Fibroblast of skin of left biceps (primary cell): ENCODE measurements around the gene ZNF3.
A peak's percentile ranks its signal among the peaks of the same experiment; 100 is the strongest.

Experiments used
- DNase-seq, 2 experiments: peaks; one replicate each; pipeline ENCODE4 v3.0.0-alpha.2; 2013; ENCODE audit warnings: low read depth in 2 of 2

ZNF3 gene

GRCh38 chr7:100088621-100089457 lies 7.3 kb upstream of the ZNF3 start, which contains the start of gene COPS6:
Gene COPS6, plus strand, starts transcription at chr7:100088969. Its CDS starts 22 bp downstream, at chr7:100088991.
- DNase-seq = peak; percentile 46 to 57

- DNase-seq = no peak
Observed at GRCh38 chr7:100088095-100088620, 6.6 kb upstream of the ZNF3 start.

- peak; percentile 96 to 97 for DNase-seq
Observed at GRCh38 chr7:100087055-100087750, 5.7 kb upstream of the ZNF3 start.

- DNase-seq = no peak
Observed at GRCh38 chr7:100085515-100085914, 4.0 kb upstream of the ZNF3 start.

- no peak for DNase-seq
Observed at GRCh38 chr7:100082978-100083377, 1.5 kb upstream of the ZNF3 start.

- DNase-seq = no peak
Observed at GRCh38 chr7:100080907-100081534, 502 bp downstream of the ZNF3 start.

GRCh38 chr7:100079024-100079560 lies 2.4 kb downstream of the ZNF3 start:
- no peak for DNase-seq

GRCh38 chr7:100077205-100077604 lies 4.3 kb downstream of the ZNF3 start:
- DNase-seq = no peak

- no peak for DNase-seq
Observed at GRCh38 chr7:100075418-100075817, 6.1 kb downstream of the ZNF3 start.

- DNase-seq = no peak
Observed at GRCh38 chr7:100074841-100075240, 6.7 kb downstream of the ZNF3 start.

GRCh38 chr7:100072462-100072861 lies 9.1 kb downstream of the ZNF3 start:
- DNase-seq = no peak

GRCh38 chr7:100071018-100071723 lies 10.4 kb downstream of the ZNF3 start:
- no peak for DNase-seq

GRCh38 chr7:100069991-100070390 lies 11.5 kb downstream of the ZNF3 start:
- no peak for DNase-seq

GRCh38 chr7:100066953-100067352 lies 14.6 kb downstream of the ZNF3 start:
- no peak for DNase-seq

- DNase-seq = peak; percentile 66 to 67
Observed at GRCh38 chr7:100065452-100066186, 15.9 kb downstream of the ZNF3 start.

- DNase-seq = no peak
Observed at GRCh38 chr7:100064162-100064561, 17.4 kb downstream of the ZNF3 start.

GRCh38 chr7:100063376-100063775 lies 18.1 kb downstream of the ZNF3 start:
- no peak for DNase-seq

- no peak for DNase-seq
Observed at GRCh38 chr7:100061518-100062193, 19.9 kb downstream of the ZNF3 start.

- DNase-seq = no peak
Observed at GRCh38 chr7:100059251-100059739, 22.2 kb downstream of the ZNF3 start.

GRCh38 chr7:100057006-100057405 lies 24.5 kb downstream of the ZNF3 start:
- no peak for DNase-seq
